B cell (primary cell): ENCODE data around the gene NECTIN4. TPM values are rescaled to one million over a fixed set of nuclear protein-coding genes. Genes with fewer than 3 reads are reported as not detected.

Experiments
- ATAC-seq: fragments of 200-7000 bp; cut with Tn5 transposase; one replicate; pipeline ENCODE4 v1.10.0; 2021; ENCODE audit warnings: low read depth, mild to moderate bottlenecking, moderate number of reproducible peaks, moderate library complexity
- CTCF ChIA-PET: fragments of 350-600 bp; sonication (Branson Sonifier 250); formaldehyde crosslinking; loops from one replicate; lab custom pipeline; 2021; ENCODE audit warnings: antibody characterized with exemption, inconsistent platforms; lab: Charles Lee
- POLR2A ChIA-PET: fragments of 350-600 bp; sonication (Branson Sonifier 250); formaldehyde crosslinking; loops from one replicate; lab custom pipeline; 2021; ENCODE audit warnings: antibody characterized with exemption; lab: Charles Lee
- DNase-seq: peaks from one replicate; pipeline ENCODE4 v3.0.0; 2013
- H2AFZ ChIP-seq: 2 replicates; pipeline ENCODE4 v1.6.1; 2012; ENCODE audit warnings: mild to moderate bottlenecking, low read depth, low read length; ENCODE audit not compliant: insufficient read depth, poor library complexity, severe bottlenecking
- H3K27ac ChIP-seq, 2 donors: 1 replicate in 1 of 2; 2 replicates in 1 of 2; pipeline ENCODE4 v1.5.1; 2012 to 2013; ENCODE audit warnings: low read length in 2 of 2, mild to moderate bottlenecking in 2 of 2, moderate library complexity in 1 of 2
- H3K27me3 ChIP-seq, 4 experiments: fragments of 200-600 bp in 1 of 4; sonication (generic) in 1 of 4; replicated peaks in 1 of 4; 1 replicate in 2 of 4; 2 replicates in 2 of 4; pipeline versions ENCODE4 v1.6.1 to v1.7.0; 2013 to 2016; ENCODE audit warnings: low read length in 3 of 4, mild to moderate bottlenecking in 2 of 4, mixed read lengths in 1 of 4, moderate library complexity in 1 of 4; ENCODE audit not compliant: insufficient read depth in 4 of 4, control insufficient read depth in 3 of 4; ENCODE audit errors: control extremely low read depth in 1 of 4
- H3K36me3 ChIP-seq, 2 experiments: replicated peaks in 1 of 2; 1 replicate in 1 of 2; 2 replicates in 1 of 2; pipeline versions ENCODE4 v1.6.1 to v1.7.1; 2013; ENCODE audit warnings: low read length in 1 of 2; ENCODE audit not compliant: insufficient read depth in 2 of 2, control insufficient read depth in 1 of 2; ENCODE audit errors: control extremely low read depth in 1 of 2, extremely low read depth in 1 of 2
- H3K4me1 ChIP-seq, 2 donors: fragments of 200-600 bp in 1 of 2; sonication (generic) in 1 of 2; 1 replicate in 1 of 2; 2 replicates in 1 of 2; pipeline versions ENCODE4 v1.5.1 to v1.6.1; 2013 to 2017; ENCODE audit warnings: low read length in 2 of 2; ENCODE audit not compliant: control insufficient read depth in 2 of 2, insufficient read depth in 2 of 2
- H3K4me2 ChIP-seq: replicated peaks from 2 replicates; pipeline ENCODE3; 2012; ENCODE audit warnings: mild to moderate bottlenecking, low read depth, low read length; ENCODE audit not compliant: poor library complexity, severe bottlenecking
- H3K4me3 ChIP-seq, 5 experiments: fragments of 200-600 bp in 1 of 5; sonication (generic) in 1 of 5; 1 replicate in 3 of 5; 2 replicates in 2 of 5; pipeline versions ENCODE4 v1.5.1 to v1.7.0; 2011 to 2016; ENCODE audit warnings: low read length in 4 of 5, mild to moderate bottlenecking in 4 of 5, low read depth in 2 of 5, control low read depth in 1 of 5, moderate library complexity in 1 of 5; ENCODE audit not compliant: insufficient read depth in 1 of 5; ENCODE audit errors: control extremely low read depth in 1 of 5, extremely low read depth in 1 of 5
- H3K79me2 ChIP-seq: fragments of 200-600 bp; sonication (generic); one replicate; pipeline ENCODE4 v1.6.0; 2016; ENCODE audit warnings: low read length; ENCODE audit not compliant: control insufficient read depth, insufficient read depth
- H3K9ac ChIP-seq: fragments of 200-600 bp; sonication (generic); 2 replicates; pipeline ENCODE4 v1.6.1; 2017; ENCODE audit warnings: mild to moderate bottlenecking, low read length, moderate library complexity
- H3K9me3 ChIP-seq, 3 donors: one replicate each; pipeline versions ENCODE4 v1.6.1 to v1.7.1; 2013; ENCODE audit warnings: low read length in 2 of 3; ENCODE audit not compliant: control insufficient read depth in 2 of 3, insufficient read depth in 1 of 3; ENCODE audit errors: control extremely low read depth in 1 of 3
- H4K20me1 ChIP-seq: 2 replicates; pipeline ENCODE4 v1.6.0; 2012; ENCODE audit warnings: mild to moderate bottlenecking, low read length; ENCODE audit not compliant: insufficient read depth, control insufficient read depth, poor library complexity, severe bottlenecking
- H3K27ac Mint-ChIP-seq: one replicate; pipeline ENCODE4 v1.8.0; 2021; ENCODE audit warnings: mixed read lengths
- H3K27me3 Mint-ChIP-seq: one replicate; pipeline ENCODE4 v1.8.0; 2021; ENCODE audit warnings: mixed read lengths
- H3K4me1 Mint-ChIP-seq: one replicate; pipeline ENCODE4 v1.8.0; 2021; ENCODE audit warnings: mixed read lengths
- H3K4me3 Mint-ChIP-seq: one replicate; pipeline ENCODE4 v1.8.0; 2021; ENCODE audit warnings: mixed read lengths
- H3K9me3 Mint-ChIP-seq: one replicate; pipeline ENCODE4 v1.8.0; 2022; ENCODE audit warnings: mixed read lengths; ENCODE audit not compliant: insufficient read depth
- EZH2 ChIP-seq: IDR thresholded peaks from 2 replicates; pipeline ENCODE4 v1.6.1; 2012; ENCODE audit warnings: borderline replicate concordance, low read depth, mild to moderate bottlenecking, moderate library complexity, low read length; ENCODE audit not compliant: insufficient read depth, poor library complexity, severe bottlenecking
- WGBS: methylation state at CpG from one replicate; pipeline ENCODE4 v1.1.5; 2013; ENCODE audit warnings: missing lambda C conversion rate; ENCODE audit not compliant: insufficient coverage; 5-methylcytosine and 5-hydroxymethylcytosine counted together
- intact Hi-C: fragments of 100-400 bp; cut with micrococcal nuclease; formaldehyde crosslinking; loops from one replicate; pipeline ENCODE4 v1.10.0; 2022
- polyA plus RNA-seq: library from polyadenylated mRNA; depleted of rRNA; stranded (reverse); fragments of >200 nt; gene quantifications from 2 replicates; pipeline ENCODE4 v1.2.3, GENCODE V29; 2012
- total RNA-seq, 2 donors: library from RNA; stranded (reverse); fragments of 120-200 nt in 1 of 2; gene quantifications; 1 replicate in 1 of 2; 2 replicates in 1 of 2; pipeline versions ENCODE4 v1.2.3 to v1.2.4, GENCODE V29; 2013 to 2022
- TF ChIP-seq, protein P1 (sequence below): fragments of 200-600 bp; IDR thresholded peaks from one replicate; pipeline ENCODE4 v1.8.0; 2022; ENCODE audit warnings: antibody characterized with exemption, mild to moderate bottlenecking

Gene NECTIN4
- total and polyA plus RNA-seq, 2 donors (not counting 1 experiment from before 2014, with no cell fraction given) = not detected

DNA sequence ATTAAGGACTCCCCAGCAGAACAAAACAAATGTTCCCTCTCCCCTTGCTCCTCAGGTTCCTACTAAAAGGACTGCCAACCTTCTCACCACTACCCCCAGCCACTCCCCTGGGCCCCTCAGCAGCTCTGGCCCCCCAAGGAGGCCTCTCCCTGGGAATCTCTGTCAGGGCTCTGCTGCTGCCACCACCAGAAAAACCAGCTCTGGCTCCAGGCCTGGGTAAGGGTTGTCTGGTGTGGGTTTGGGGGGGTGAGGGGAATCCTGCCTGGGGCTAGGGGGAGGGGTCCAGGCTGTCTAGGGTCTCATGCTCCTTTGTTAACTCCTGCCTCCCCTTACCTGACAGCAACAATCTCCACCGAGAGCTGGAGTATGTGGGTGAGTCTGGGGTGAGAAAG lies 4.8 kb downstream of the NECTIN4 start:
- Histone ChIP-seq H4K20me1 (no peaks in the 10 kb centered on the region), H3K4me1 (no peaks in the 10 kb centered on the region), H3K4me3 (no peak overlapping the region), H2AFZ (no peak overlapping the region), H3K9me3 (no peaks in the 10 kb centered on the region), H3K4me2 (no peak overlapping the region), H3K27ac (no peak overlapping the region), H3K9ac (no peak overlapping the region), H3K27me3 (no peaks in the 10 kb centered on the region), H3K36me3 (no peaks in the 10 kb centered on the region), H3K79me2 (no peaks in the 10 kb centered on the region)
- Mint-ChIP-seq H3K27ac (no peak overlapping the region), H3K27me3 (peaks cover 7% of the 10 kb centered on the region), H3K4me3 (no peak overlapping the region), H3K9me3 (no peaks in the 10 kb centered on the region), H3K4me1 (no peaks in the 10 kb centered on the region)
- ChIA-PET POLR2A (no interaction called here), CTCF (interaction anchor here (1.1 kb wide), 1 partner anchor 14 kb away, joined by 4 read pairs; no protein-coding TSS in a partner anchor)
- DNase-seq (no peak), ATAC-seq (no peak)
- no peak for TF ChIP-seq EZH2
- TF ChIP-seq, protein P1, sequence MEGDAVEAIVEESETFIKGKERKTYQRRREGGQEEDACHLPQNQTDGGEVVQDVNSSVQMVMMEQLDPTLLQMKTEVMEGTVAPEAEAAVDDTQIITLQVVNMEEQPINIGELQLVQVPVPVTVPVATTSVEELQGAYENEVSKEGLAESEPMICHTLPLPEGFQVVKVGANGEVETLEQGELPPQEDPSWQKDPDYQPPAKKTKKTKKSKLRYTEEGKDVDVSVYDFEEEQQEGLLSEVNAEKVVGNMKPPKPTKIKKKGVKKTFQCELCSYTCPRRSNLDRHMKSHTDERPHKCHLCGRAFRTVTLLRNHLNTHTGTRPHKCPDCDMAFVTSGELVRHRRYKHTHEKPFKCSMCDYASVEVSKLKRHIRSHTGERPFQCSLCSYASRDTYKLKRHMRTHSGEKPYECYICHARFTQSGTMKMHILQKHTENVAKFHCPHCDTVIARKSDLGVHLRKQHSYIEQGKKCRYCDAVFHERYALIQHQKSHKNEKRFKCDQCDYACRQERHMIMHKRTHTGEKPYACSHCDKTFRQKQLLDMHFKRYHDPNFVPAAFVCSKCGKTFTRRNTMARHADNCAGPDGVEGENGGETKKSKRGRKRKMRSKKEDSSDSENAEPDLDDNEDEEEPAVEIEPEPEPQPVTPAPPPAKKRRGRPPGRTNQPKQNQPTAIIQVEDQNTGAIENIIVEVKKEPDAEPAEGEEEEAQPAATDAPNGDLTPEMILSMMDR = no peak
- WGBS = no CpG with 5 or more reads among the region's 1 CpG
- intact Hi-C loops = no loop called here

DNA sequence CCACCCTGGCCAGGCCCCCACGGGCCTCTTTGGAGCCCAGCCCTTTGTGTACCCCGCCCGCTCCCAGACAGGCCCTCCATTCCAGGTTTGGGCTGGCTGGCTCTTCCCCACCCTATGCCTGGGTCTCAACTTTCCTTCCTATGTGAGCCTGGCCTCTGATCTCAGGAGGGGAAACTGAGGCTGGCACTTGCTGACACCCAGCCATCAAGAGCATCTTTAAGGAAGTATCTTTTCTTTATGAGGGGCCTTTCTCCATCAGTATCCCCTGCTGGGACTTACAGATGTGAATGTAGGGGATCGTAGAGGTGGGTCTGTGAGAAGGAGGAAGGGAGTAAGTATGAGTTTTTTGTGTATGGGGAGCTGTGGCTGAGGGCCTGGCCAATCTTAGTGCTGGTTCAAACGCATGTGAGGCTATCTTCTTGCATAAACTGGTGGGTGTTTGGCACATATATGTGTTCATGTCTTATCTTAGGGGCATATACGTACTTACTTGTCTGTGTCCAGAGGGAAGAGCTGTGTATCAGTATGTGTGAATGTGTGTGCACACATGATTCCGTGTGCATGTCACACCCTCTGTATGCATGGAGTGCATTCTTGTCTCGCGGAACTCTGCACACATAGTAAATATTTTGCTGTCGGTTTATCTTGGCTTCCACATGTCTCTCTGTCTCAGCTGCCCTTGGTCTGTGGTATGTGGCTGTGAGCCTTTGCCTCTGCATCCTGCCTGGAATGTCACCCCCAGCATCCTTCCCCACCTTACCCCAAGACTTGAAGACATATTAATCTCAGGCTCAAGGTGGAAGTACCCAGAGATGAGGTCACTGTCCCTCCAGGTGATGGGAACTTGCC lies 5.4 kb downstream of the NECTIN4 start:
- H2AFZ ChIP-seq = no peak overlapping the region
- no peak overlapping the region for H3K4me2 ChIP-seq

More for the DNA sequence above, 5.4 kb downstream of the NECTIN4 start:
- no peaks in the 10 kb centered on the region for H3K27me3 ChIP-seq
- H3K4me1 ChIP-seq = no peaks in the 10 kb centered on the region
- no peaks in the 10 kb centered on the region for H3K36me3 ChIP-seq
- Mint-ChIP-seq H3K4me1 (no peaks in the 10 kb centered on the region), H3K9me3 (no peaks in the 10 kb centered on the region), H3K4me3 (no peak overlapping the region), H3K27ac (no peak overlapping the region), H3K27me3 (peaks cover 7% of the 10 kb centered on the region)
- POLR2A ChIA-PET = no interaction called here
- no peaks in the 10 kb centered on the region for H3K9me3 ChIP-seq
- ATAC-seq (no peak), DNase-seq (no peak)
- no peaks in the 10 kb centered on the region for H3K79me2 ChIP-seq
- H3K27ac ChIP-seq = no peak overlapping the region
- H3K4me3 ChIP-seq = no peak overlapping the region
- intact Hi-C loops = no loop called here
- no peak overlapping the region for H3K9ac ChIP-seq
- 87% methylated on average over 10 of the region's 10 CpGs for WGBS
- no peaks in the 10 kb centered on the region for H4K20me1 ChIP-seq
- CTCF ChIA-PET = no interaction called here
- TF ChIP-seq, protein P1 = no peak
- no peak for TF ChIP-seq EZH2
